MM.1S (cell line): ENCODE results near the gene PMFBP1.

Source experiments
- DNase-seq: peaks from one replicate; pipeline ENCODE4 v3.0.0-alpha.2; 2015
- H2AFZ ChIP-seq: fragments of 300-600 bp; sonication (generic); 2 replicates; pipeline ENCODE4 v1.6.0; 2016; ENCODE audit warnings: antibody characterized with exemption, low read length
- H3F3A ChIP-seq: fragments of 300-600 bp; sonication (generic); 2 replicates; pipeline ENCODE4 v1.6.1; 2016; ENCODE audit warnings: mild to moderate bottlenecking, antibody characterized with exemption, low read length, moderate library complexity, mixed read lengths; ENCODE audit not compliant: insufficient read depth
- H3K27ac ChIP-seq: fragments of 300-600 bp; sonication (generic); 2 replicates; pipeline ENCODE4 v1.5.1; 2016; ENCODE audit warnings: mild to moderate bottlenecking, low read length
- H3K27me3 ChIP-seq: fragments of 300-600 bp; sonication (generic); replicated peaks from 2 replicates; pipeline ENCODE4 v1.6.0; 2016; ENCODE audit warnings: low read length; ENCODE audit not compliant: insufficient read depth
- H3K36me3 ChIP-seq: fragments of 300-600 bp; sonication (generic); replicated peaks from 2 replicates; pipeline ENCODE4 v1.6.1; 2016; ENCODE audit warnings: mild to moderate bottlenecking, low read length, mixed read lengths; ENCODE audit not compliant: insufficient read depth
- H3K4me1 ChIP-seq: fragments of 300-600 bp; sonication (generic); 2 replicates; pipeline ENCODE4 v1.6.1; 2016; ENCODE audit warnings: low read length, mixed read lengths
- H3K4me2 ChIP-seq: fragments of 300-600 bp; sonication (generic); 2 replicates; pipeline ENCODE4 v1.6.0; 2016; ENCODE audit warnings: low read depth, low read length
- H3K4me3 ChIP-seq: fragments of 300-600 bp; sonication (generic); 2 replicates; pipeline ENCODE4 v1.5.1; 2016; ENCODE audit warnings: low read length, mixed read lengths
- H3K79me2 ChIP-seq: fragments of 300-600 bp; sonication (generic); 2 replicates; pipeline ENCODE4 v1.6.1; 2016; ENCODE audit warnings: mixed run types, low read length, mixed read lengths
- H3K9ac ChIP-seq: fragments of 300-600 bp; sonication (generic); 2 replicates; pipeline ENCODE4 v1.6.1; 2016; ENCODE audit warnings: low read length, mixed read lengths
- H3K9me2 ChIP-seq: fragments of 300-600 bp; sonication (generic); replicated peaks from 2 replicates; pipeline ENCODE4 v1.6.1; 2016; ENCODE audit warnings: mild to moderate bottlenecking, low read length, mixed read lengths; ENCODE audit not compliant: insufficient read depth
- H3K9me3 ChIP-seq: fragments of 300-600 bp; sonication (generic); replicated peaks from 2 replicates; pipeline ENCODE4 v1.6.1; 2016; ENCODE audit warnings: mild to moderate bottlenecking, low read length, mixed read lengths; ENCODE audit not compliant: insufficient read depth
- H4K20me1 ChIP-seq: fragments of 300-600 bp; sonication (generic); 2 replicates; pipeline ENCODE4 v1.6.1; 2016; ENCODE audit warnings: mild to moderate bottlenecking, low read length, moderate library complexity, mixed read lengths; ENCODE audit not compliant: insufficient read depth
- EZH2 ChIP-seq: fragments of 300-600 bp; sonication (generic); optimal IDR thresholded peaks from 2 replicates; pipeline ENCODE3; 2017; ENCODE audit warnings: low read depth, mild to moderate bottlenecking, antibody characterized with exemption, low read length, mixed read lengths
- EZH2phosphoT487 ChIP-seq: fragments of 300-600 bp; sonication (generic); IDR thresholded peaks from 2 replicates; pipeline ENCODE4 v1.6.1; 2018; ENCODE audit warnings: antibody characterized with exemption, low read length
- TF ChIP-seq, protein P1 (sequence below): fragments of 300-600 bp; sonication (generic); IDR thresholded peaks from 2 replicates; pipeline ENCODE4 v1.5.1; 2016; ENCODE audit warnings: antibody characterized with exemption, low read length, mixed read lengths

PMFBP1 gene, protein sequence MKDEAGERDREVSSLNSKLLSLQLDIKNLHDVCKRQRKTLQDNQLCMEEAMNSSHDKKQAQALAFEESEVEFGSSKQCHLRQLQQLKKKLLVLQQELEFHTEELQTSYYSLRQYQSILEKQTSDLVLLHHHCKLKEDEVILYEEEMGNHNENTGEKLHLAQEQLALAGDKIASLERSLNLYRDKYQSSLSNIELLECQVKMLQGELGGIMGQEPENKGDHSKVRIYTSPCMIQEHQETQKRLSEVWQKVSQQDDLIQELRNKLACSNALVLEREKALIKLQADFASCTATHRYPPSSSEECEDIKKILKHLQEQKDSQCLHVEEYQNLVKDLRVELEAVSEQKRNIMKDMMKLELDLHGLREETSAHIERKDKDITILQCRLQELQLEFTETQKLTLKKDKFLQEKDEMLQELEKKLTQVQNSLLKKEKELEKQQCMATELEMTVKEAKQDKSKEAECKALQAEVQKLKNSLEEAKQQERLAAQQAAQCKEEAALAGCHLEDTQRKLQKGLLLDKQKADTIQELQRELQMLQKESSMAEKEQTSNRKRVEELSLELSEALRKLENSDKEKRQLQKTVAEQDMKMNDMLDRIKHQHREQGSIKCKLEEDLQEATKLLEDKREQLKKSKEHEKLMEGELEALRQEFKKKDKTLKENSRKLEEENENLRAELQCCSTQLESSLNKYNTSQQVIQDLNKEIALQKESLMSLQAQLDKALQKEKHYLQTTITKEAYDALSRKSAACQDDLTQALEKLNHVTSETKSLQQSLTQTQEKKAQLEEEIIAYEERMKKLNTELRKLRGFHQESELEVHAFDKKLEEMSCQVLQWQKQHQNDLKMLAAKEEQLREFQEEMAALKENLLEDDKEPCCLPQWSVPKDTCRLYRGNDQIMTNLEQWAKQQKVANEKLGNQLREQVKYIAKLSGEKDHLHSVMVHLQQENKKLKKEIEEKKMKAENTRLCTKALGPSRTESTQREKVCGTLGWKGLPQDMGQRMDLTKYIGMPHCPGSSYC

DNA sequence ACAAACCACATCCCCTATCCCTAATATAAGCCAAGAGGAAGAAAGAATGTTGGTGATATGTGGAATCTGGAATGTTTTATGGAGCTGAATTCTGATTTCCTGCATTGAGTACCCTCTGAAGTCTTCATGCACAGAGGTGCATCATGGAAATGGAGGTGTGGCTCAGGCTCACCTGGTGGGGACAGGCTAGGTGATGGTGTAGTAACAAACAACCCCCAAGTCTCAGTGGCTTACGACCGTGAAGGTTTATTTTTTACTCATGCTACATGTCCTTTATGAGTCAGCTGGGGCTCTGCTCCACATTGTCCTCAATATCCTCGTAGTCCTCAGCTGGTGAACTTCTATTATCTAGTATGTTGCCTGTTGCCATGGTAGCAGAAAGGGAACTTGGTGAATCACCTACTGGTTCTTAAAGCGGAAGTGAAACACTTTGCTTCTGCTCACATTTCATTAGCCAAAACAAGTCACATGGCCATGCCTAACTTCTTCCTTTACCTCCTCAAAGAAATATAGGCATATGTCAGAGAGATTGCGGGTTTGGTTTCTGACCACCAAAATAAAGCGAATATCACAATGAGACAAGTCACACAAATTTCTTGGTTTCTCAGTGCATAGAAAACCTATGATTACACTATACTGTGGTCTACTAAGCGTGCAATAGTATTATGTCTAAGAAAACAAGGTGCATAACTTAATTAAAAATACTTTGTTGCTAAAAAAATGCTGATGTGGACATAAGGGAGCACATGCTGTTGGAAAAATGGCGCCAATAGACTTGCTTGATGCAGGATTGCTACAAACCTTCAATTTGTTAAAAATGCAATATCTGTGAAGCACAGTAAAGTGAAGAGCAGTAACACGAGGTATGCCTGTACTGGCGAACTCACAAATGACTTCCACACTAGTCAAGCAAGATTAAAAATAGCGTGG, at the start of gene PMFBP1:
Gene PMFBP1, minus strand, starts transcription at position 51 of the 930 bp plus-strand sequence. CDS start 947 bp downstream, outside the sequence.
- Histone ChIP-seq H2AFZ (peak within 1 kb of the TSS; percentile 14; the same call in 1 of the 2 replicates), H4K20me1 (no peaks in the 10 kb centered on the region), H3K4me2 (peak within 1 kb of the TSS; percentile 22; the same call in 1 of the 2 replicates), H3K36me3 (no peaks in the 10 kb centered on the region), H3K27ac (peak within 1 kb of the TSS; percentile 39; the same call in 1 of the 2 replicates), H3K9me3 (no peaks in the 10 kb centered on the region), H3F3A (no peaks in the 10 kb centered on the region), H3K4me3 (no peak within 1 kb of the TSS), H3K4me1 (peaks cover 12% of the 10 kb centered on the region; the same call in 1 of the 2 replicates), H3K9me2 (no peaks in the 10 kb centered on the region), H3K79me2 (no peaks in the 10 kb centered on the region), H3K27me3 (no peaks in the 10 kb centered on the region), H3K9ac (no peak within 1 kb of the TSS)
- peak; percentile 88 for DNase-seq
- TF ChIP-seq EZH2phosphoT487 (no peak), EZH2 (no peak)
- TF ChIP-seq, protein P1, sequence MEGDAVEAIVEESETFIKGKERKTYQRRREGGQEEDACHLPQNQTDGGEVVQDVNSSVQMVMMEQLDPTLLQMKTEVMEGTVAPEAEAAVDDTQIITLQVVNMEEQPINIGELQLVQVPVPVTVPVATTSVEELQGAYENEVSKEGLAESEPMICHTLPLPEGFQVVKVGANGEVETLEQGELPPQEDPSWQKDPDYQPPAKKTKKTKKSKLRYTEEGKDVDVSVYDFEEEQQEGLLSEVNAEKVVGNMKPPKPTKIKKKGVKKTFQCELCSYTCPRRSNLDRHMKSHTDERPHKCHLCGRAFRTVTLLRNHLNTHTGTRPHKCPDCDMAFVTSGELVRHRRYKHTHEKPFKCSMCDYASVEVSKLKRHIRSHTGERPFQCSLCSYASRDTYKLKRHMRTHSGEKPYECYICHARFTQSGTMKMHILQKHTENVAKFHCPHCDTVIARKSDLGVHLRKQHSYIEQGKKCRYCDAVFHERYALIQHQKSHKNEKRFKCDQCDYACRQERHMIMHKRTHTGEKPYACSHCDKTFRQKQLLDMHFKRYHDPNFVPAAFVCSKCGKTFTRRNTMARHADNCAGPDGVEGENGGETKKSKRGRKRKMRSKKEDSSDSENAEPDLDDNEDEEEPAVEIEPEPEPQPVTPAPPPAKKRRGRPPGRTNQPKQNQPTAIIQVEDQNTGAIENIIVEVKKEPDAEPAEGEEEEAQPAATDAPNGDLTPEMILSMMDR, result no peak

DNA sequence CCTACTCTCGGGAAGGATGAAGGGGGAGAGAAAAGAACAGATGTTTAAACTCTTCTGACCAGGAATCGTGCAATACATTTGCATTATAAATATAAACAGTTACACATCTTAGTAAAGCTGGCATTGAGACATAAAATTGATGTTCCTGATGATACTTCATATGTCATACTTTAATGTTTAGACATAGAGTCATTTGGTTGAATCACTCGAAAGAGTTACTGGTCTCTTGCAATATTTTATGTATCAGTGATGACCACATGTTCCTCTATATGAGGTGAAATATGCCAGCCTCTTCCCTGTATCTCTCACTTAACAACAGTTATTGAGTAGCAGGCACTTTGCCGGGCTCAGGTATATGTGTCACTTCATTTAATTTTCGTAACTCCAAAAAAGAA, 49.7 kb upstream of the PMFBP1 start:
- no peak overlapping the region for H2AFZ ChIP-seq
- H3F3A ChIP-seq, result no peaks in the 10 kb centered on the region
- no peak overlapping the region for H3K4me2 ChIP-seq

More for the DNA sequence above, 49.7 kb upstream of the PMFBP1 start:
- H3K79me2 ChIP-seq, result no peaks in the 10 kb centered on the region
- no peaks in the 10 kb centered on the region for H3K27me3 ChIP-seq
- H3K9me3 ChIP-seq, result no peaks in the 10 kb centered on the region
- no peaks in the 10 kb centered on the region for H3K36me3 ChIP-seq
- H3K9ac ChIP-seq, result no peak overlapping the region
- H3K4me3 ChIP-seq, result no peak overlapping the region
- DNase-seq, result no peak
- no peaks in the 10 kb centered on the region for H3K4me1 ChIP-seq
- TF ChIP-seq EZH2phosphoT487, result no peak
- TF ChIP-seq, protein P1, result no peak
- no peak for TF ChIP-seq EZH2
- no peak overlapping the region for H3K27ac ChIP-seq
- H4K20me1 ChIP-seq, result no peaks in the 10 kb centered on the region
- H3K9me2 ChIP-seq, result no peaks in the 10 kb centered on the region
